A673 (cell line): ENCODE data around the gene ESR2. TPM values are rescaled to one million over a fixed set of nuclear protein-coding genes. Genes with fewer than 3 reads are reported as not detected.

Source experiments
- BruUV-seq: library from RNA; stranded (reverse); fragments of 400-500 nt; replicated peaks from 2 replicates; lab custom pipeline; 2021; lab: Mats Ljungman, UMichigan
- CTCF ChIA-PET: fragments of 300-600 bp; sonication (Branson Sonifier 250); formaldehyde crosslinking; loops from one replicate; lab custom pipeline; 2022; ENCODE audit warnings: antibody characterized with exemption; lab: Charles Lee
- POLR2A ChIA-PET: fragments of 300-600 bp; sonication (Branson Sonifier 250); formaldehyde crosslinking; loops from one replicate; lab custom pipeline; 2022; ENCODE audit warnings: antibody characterized with exemption; ENCODE audit not compliant: low non-redundant PET; lab: Charles Lee
- DNase-seq: peaks from one replicate; pipeline ENCODE4 v3.0.0-alpha.2; 2015; ENCODE audit warnings: low spot score
- H3K27ac ChIP-seq: fragments of 200-600 bp; sonication (generic); 2 replicates; pipeline ENCODE4 v1.5.1; 2016; ENCODE audit warnings: mixed run types, low read depth, mild to moderate bottlenecking, mixed read lengths, antibody characterized with exemption, low read length; ENCODE audit not compliant: poor library complexity, severe bottlenecking
- H3K27me3 ChIP-seq: fragments of 200-600 bp; sonication (generic); replicated peaks from 2 replicates; pipeline ENCODE4 v1.6.1; 2017; ENCODE audit warnings: mixed run types, low read depth, mild to moderate bottlenecking, mixed read lengths, antibody characterized with exemption, low read length; ENCODE audit not compliant: insufficient read depth, poor library complexity
- H3K36me3 ChIP-seq: fragments of 200-600 bp; sonication (generic); 2 replicates; pipeline ENCODE4 v1.6.1; 2016; ENCODE audit warnings: mixed run types, mild to moderate bottlenecking, mixed read lengths, antibody characterized with exemption, low read length; ENCODE audit not compliant: insufficient read depth, poor library complexity, severe bottlenecking
- H3K4me1 ChIP-seq: fragments of 200-600 bp; sonication (generic); 2 replicates; pipeline ENCODE4 v1.6.1; 2017; ENCODE audit warnings: mixed run types, mild to moderate bottlenecking, mixed read lengths, antibody characterized with exemption, low read length; ENCODE audit not compliant: insufficient read depth, poor library complexity, severe bottlenecking
- H3K4me3 ChIP-seq: fragments of 200-600 bp; sonication (generic); 2 replicates; pipeline ENCODE4 v1.5.1; 2016; ENCODE audit warnings: low read depth, mixed run types, mild to moderate bottlenecking, mixed read lengths, low read length; ENCODE audit not compliant: poor library complexity, severe bottlenecking
- H3K9me3 ChIP-seq: fragments of 200-600 bp; sonication (generic); 2 replicates; pipeline ENCODE4 v1.6.1; 2016; ENCODE audit warnings: mixed run types, low read depth, mild to moderate bottlenecking, mixed read lengths, antibody characterized with exemption, low read length; ENCODE audit not compliant: poor library complexity, severe bottlenecking
- EZH2 ChIP-seq: fragments of 200-600 bp; sonication (generic); IDR thresholded peaks from 2 replicates; pipeline ENCODE4 v1.6.1; 2017; ENCODE audit warnings: borderline replicate concordance, low read depth, mild to moderate bottlenecking, mixed read lengths, antibody characterized with exemption, low read length; ENCODE audit not compliant: poor library complexity, severe bottlenecking
- intact Hi-C: fragments of 100-400 bp; cut with micrococcal nuclease; formaldehyde crosslinking; loops from one replicate; pipeline ENCODE4 v1.10.0; 2022; ENCODE audit not compliant: unreplicated experiment
- total RNA-seq: library from RNA; stranded (reverse); gene quantifications from 2 replicates; pipeline ENCODE4 v1.2.3, GENCODE V29; 2021
- TF ChIP-seq, protein P1 (sequence below): fragments of 300-800, 200-600 bp; sonication (generic); conservative IDR thresholded peaks from 2 replicates; pipeline ENCODE4 v1.5.1; 2017; ENCODE audit warnings: low read depth, mild to moderate bottlenecking, antibody characterized with exemption, low read length, moderate library complexity, mixed read lengths

ESR2 gene
- total RNA-seq, 1 experiment from 2014 or later, result 0.71 TPM

- no TSS peak for BruUV-seq
- TF ChIP-seq, protein P1, sequence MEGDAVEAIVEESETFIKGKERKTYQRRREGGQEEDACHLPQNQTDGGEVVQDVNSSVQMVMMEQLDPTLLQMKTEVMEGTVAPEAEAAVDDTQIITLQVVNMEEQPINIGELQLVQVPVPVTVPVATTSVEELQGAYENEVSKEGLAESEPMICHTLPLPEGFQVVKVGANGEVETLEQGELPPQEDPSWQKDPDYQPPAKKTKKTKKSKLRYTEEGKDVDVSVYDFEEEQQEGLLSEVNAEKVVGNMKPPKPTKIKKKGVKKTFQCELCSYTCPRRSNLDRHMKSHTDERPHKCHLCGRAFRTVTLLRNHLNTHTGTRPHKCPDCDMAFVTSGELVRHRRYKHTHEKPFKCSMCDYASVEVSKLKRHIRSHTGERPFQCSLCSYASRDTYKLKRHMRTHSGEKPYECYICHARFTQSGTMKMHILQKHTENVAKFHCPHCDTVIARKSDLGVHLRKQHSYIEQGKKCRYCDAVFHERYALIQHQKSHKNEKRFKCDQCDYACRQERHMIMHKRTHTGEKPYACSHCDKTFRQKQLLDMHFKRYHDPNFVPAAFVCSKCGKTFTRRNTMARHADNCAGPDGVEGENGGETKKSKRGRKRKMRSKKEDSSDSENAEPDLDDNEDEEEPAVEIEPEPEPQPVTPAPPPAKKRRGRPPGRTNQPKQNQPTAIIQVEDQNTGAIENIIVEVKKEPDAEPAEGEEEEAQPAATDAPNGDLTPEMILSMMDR, result no peak
- no peak for TF ChIP-seq EZH2
- Histone ChIP-seq H3K27me3 (no peaks in the 10 kb centered on the region), H3K36me3 (no peaks in the 10 kb centered on the region), H3K27ac (no peak overlapping the region), H3K4me1 (no peaks in the 10 kb centered on the region), H3K4me3 (no peak overlapping the region), H3K9me3 (no peaks in the 10 kb centered on the region)
- no peak for DNase-seq
- intact Hi-C loops, result no loop called here
- ChIA-PET CTCF (no interaction called here), POLR2A (no interaction called here)
Observed at GRCh38 chr14:64260418-64260817, 33.8 kb downstream of the ESR2 start.

DNA sequence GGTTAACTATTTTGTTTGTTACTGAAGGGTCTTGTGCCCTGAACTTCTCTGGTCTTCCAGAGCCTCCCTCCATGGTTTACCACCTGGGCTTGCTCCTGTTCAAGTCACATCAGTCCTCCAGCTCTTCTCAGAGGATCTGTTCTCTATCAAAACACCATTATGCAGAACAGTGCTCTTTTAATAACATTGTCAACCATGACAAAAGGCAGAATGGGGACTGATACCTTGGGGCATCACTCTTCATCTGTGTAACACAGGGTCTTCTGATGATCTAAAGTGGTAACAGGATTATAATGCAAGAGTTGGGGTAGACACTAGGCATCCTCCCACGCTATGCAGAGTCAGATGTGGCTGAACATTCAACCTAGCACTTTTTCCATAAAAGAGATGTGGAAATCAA lies 38.4 kb downstream of the ESR2 start:
- POLR2A ChIA-PET, result no interaction called here
- H3K4me1 ChIP-seq, result no peaks in the 10 kb centered on the region
- BruUV-seq, result no TSS peak

GRCh38 chr14:64253672-64254071 lies 40.5 kb downstream of the ESR2 start:
- Histone ChIP-seq H3K27ac (no peak overlapping the region), H3K36me3 (no peaks in the 10 kb centered on the region), H3K4me3 (no peak overlapping the region), H3K9me3 (no peaks in the 10 kb centered on the region), H3K4me1 (no peaks in the 10 kb centered on the region), H3K27me3 (no peaks in the 10 kb centered on the region)
- no TSS peak for BruUV-seq
- intact Hi-C loops, result no loop called here
- TF ChIP-seq EZH2, result no peak
- TF ChIP-seq, protein P1, result no peak
- ChIA-PET CTCF (no interaction called here), POLR2A (no interaction called here)
- no peak for DNase-seq

More for the DNA sequence above, 38.4 kb downstream of the ESR2 start:
- no peaks in the 10 kb centered on the region for H3K27me3 ChIP-seq
- H3K4me3 ChIP-seq, result no peak overlapping the region
- no peaks in the 10 kb centered on the region for H3K36me3 ChIP-seq
- TF ChIP-seq, protein P1, result no peak
- no peak for TF ChIP-seq EZH2
- CTCF ChIA-PET, result no interaction called here
- no peak overlapping the region for H3K27ac ChIP-seq
- H3K9me3 ChIP-seq, result no peaks in the 10 kb centered on the region
- intact Hi-C loops, result no loop called here
- DNase-seq, result no peak
